GM12878 (cell line): ENCODE results near the gene GNAI2. TPM values are rescaled to one million over a fixed set of nuclear protein-coding genes. Genes with fewer than 3 reads are reported as not detected.

Experiments
- ATAC-seq: fragments of 200-7000 bp; cut with Tn5 transposase; 3 replicates; pipeline ENCODE4 v1.9.1; 2020; ENCODE audit warnings: mild to moderate bottlenecking, moderate library complexity
- BruUV-seq: library from RNA; stranded (reverse); fragments of 400-500 nt; replicated peaks from 2 replicates; lab custom pipeline; 2021; lab: Mats Ljungman, UMichigan
- CTCF ChIA-PET: fragments of 300-600 bp; sonication (Branson Sonifier 250); formaldehyde crosslinking; extraction: SDS; loops from one replicate; lab custom pipeline; 2021; ENCODE audit warnings: inconsistent platforms; lab: Yijun Ruan, JAX
- POLR2A ChIA-PET: fragments of 350-600 bp; formaldehyde crosslinking; extraction: SDS; loops from one replicate; lab custom pipeline; 2021; ENCODE audit warnings: inconsistent platforms; lab: Charles Lee
- RAD21 ChIA-PET: fragments of 300-600 bp; sonication (Branson Sonifier 250); formaldehyde crosslinking; loops from one replicate; lab custom pipeline; 2023; ENCODE audit warnings: antibody characterized with exemption; ENCODE audit not compliant: unreplicated experiment; lab: Charles Lee
- SMC1A ChIA-PET: fragments of 300-600 bp; sonication (Branson Sonifier 250); formaldehyde crosslinking; loops from one replicate; lab custom pipeline; 2023; ENCODE audit not compliant: unreplicated experiment, uncharacterized antibody; lab: Charles Lee
- DNase-seq: peaks from one replicate; pipeline ENCODE4 v3.0.0-alpha.2; 2011; ENCODE audit warnings: low read depth, low spot score
- FAIRE-seq: peaks from 3 replicates; lab custom pipeline; 2011; peaks lifted over from hg19 to GRCh38; lab: Jason Lieb, UNC
- H2AFZ ChIP-seq: 2 replicates; pipeline ENCODE4 v1.6.0; 2011; ENCODE audit warnings: low read depth, low read length, control low read depth; ENCODE audit not compliant: control insufficient read depth
- H3K27ac ChIP-seq: 2 replicates; pipeline ENCODE4 v1.5.1; 2011; ENCODE audit warnings: control low read depth; ENCODE audit not compliant: control insufficient read depth, insufficient read depth
- H3K27me3 ChIP-seq, 2 experiments: replicated peaks in 1 of 2; 2 replicates each; pipeline versions ENCODE4 v1.6.0 to v1.6.1; 2011; ENCODE audit warnings: low read length in 1 of 2; ENCODE audit not compliant: control insufficient read depth in 2 of 2, insufficient read depth in 2 of 2
- H3K36me3 ChIP-seq, 2 experiments: 2 replicates each; pipeline ENCODE4 v1.5.1; 2011; ENCODE audit warnings: low read length in 1 of 2; ENCODE audit not compliant: control insufficient read depth in 2 of 2, insufficient read depth in 2 of 2
- H3K4me1 ChIP-seq: 2 replicates; pipeline ENCODE4 v1.6.1; 2011; ENCODE audit warnings: mild to moderate bottlenecking, low read length, moderate library complexity, mixed read lengths; ENCODE audit not compliant: control insufficient read depth, insufficient read depth
- H3K4me2 ChIP-seq: 2 replicates; pipeline ENCODE4 v1.6.0; 2011; ENCODE audit warnings: control low read depth; ENCODE audit not compliant: control insufficient read depth, insufficient read depth
- H3K4me3 ChIP-seq: fragments of 200-600 bp; sonication (generic); 2 replicates; pipeline ENCODE4 v1.5.1; 2016
- H3K79me2 ChIP-seq: 2 replicates; pipeline ENCODE4 v1.6.0; 2011; ENCODE audit warnings: low read length; ENCODE audit not compliant: control insufficient read depth, insufficient read depth
- H3K9ac ChIP-seq: 2 replicates; pipeline ENCODE4 v1.8.0; 2011; ENCODE audit warnings: low read length, control low read depth, mixed read lengths; ENCODE audit not compliant: control insufficient read depth, insufficient read depth
- H3K9me3 ChIP-seq: replicated peaks from 3 replicates; pipeline ENCODE4 v1.5.1; 2011; ENCODE audit warnings: mild to moderate bottlenecking, low read length; ENCODE audit not compliant: control insufficient read depth, insufficient read depth
- H4K20me1 ChIP-seq: 2 replicates; pipeline ENCODE4 v1.6.0; 2011; ENCODE audit not compliant: control insufficient read depth, insufficient read depth
- ASH2L ChIP-seq: fragments of 300-600, 200-600 bp; sonication (generic); IDR thresholded peaks from 2 replicates; pipeline ENCODE4 v1.6.1; 2017; ENCODE audit warnings: low read depth, mild to moderate bottlenecking, borderline replicate concordance
- CHD1 ChIP-seq: IDR thresholded peaks from 2 replicates; pipeline ENCODE4 v1.6.1; 2012; ENCODE audit warnings: low read depth, low read length, improper control_type of control experiment
- IKZF1 ChIP-seq: fragments of 450-650 bp; conservative IDR thresholded peaks from 2 replicates; pipeline ENCODE4 v1.6.1; 2017; ENCODE audit warnings: antibody characterized with exemption, mild to moderate bottlenecking
- KDM1A ChIP-seq: fragments of 200-600 bp; sonication (generic); IDR thresholded peaks from 2 replicates; pipeline ENCODE4 v1.6.1; 2016; ENCODE audit warnings: borderline replicate concordance
- POLR2A ChIP-seq: IDR thresholded peaks from 2 replicates; pipeline ENCODE4 v1.6.1; 2011; ENCODE audit warnings: low read depth, mild to moderate bottlenecking, low read length
- RB1 ChIP-seq: fragments of 450-650 bp; formaldehyde crosslinking; IDR thresholded peaks from 2 replicates; pipeline ENCODE4 v1.6.1; 2017; ENCODE audit warnings: mild to moderate bottlenecking, borderline replicate concordance
- SIN3A ChIP-seq: IDR thresholded peaks from 2 replicates; pipeline ENCODE4 v1.6.1; 2012; ENCODE audit warnings: low read depth, low read length, improper control_type of control experiment
- SMAD5 ChIP-seq: IDR thresholded peaks from 2 replicates; pipeline ENCODE4 v1.6.1; 2016; ENCODE audit warnings: antibody characterized with exemption, low read depth
- SPI1 ChIP-seq: IDR thresholded peaks from 2 replicates; pipeline ENCODE4 v1.6.1; 2011; ENCODE audit warnings: low read depth, mild to moderate bottlenecking, low read length, moderate library complexity, borderline replicate concordance; ENCODE audit not compliant: insufficient read depth
- WGBS: methylation state at CpG from one replicate; pipeline ENCODE4 v1.1.6; 2016; ENCODE audit warnings: low lambda C conversion rate; ENCODE audit not compliant: insufficient replicate concordance, insufficient coverage; ENCODE audit errors: missing lambda C conversion rate; 5-methylcytosine and 5-hydroxymethylcytosine counted together
- in situ Hi-C: fragments of 300-500 bp; cut with MboI; formaldehyde crosslinking; loops from 9 replicates; pipeline ENCODE4 v1.14.3; 2018; ENCODE audit warnings: mixed read lengths
- intact Hi-C: fragments of 100-400 bp; cut with micrococcal nuclease; formaldehyde crosslinking; loops from one replicate; pipeline ENCODE4 v1.14.2; 2022; ENCODE audit not compliant: unreplicated experiment
- polyA plus RNA-seq, 11 experiments: library from polyadenylated mRNA; depleted of rRNA in 4 of 11; unstranded in 6 of 11; stranded (reverse) in 5 of 11; fragments of >200 nt; fragmentation: Nextera tagmentation in 4 of 11; fragmentation: Illumina TruSeq in 1 of 11; extraction: Ambion mirVana in 4 of 11; extraction: Trizol in 1 of 11; gene quantifications; 1 replicate in 1 of 11; 2 replicates in 10 of 11; pipeline versions ENCODE4 v1.2.1 to v1.2.3, GENCODE V29; 2011 to 2016; ENCODE audit warnings: inconsistent platforms in 2 of 11, missing spikeins in 2 of 11, low read depth in 1 of 11
- total RNA-seq, 4 experiments: library from RNA; depleted of rRNA in 3 of 4; stranded (reverse); fragments of >200 nt in 3 of 4; fragmentation: Illumina TruSeq in 1 of 4; extraction: Trizol in 1 of 4; gene quantifications; 2 replicates each; pipeline versions ENCODE4 v1.2.1 to v1.2.3, GENCODE V29; 2013 to 2021
- TF ChIP-seq, protein P1 (sequence below), 3 experiments: IDR thresholded peaks in 2 of 3; conservative IDR thresholded peaks in 1 of 3; 2 replicates each; pipeline ENCODE4 v1.5.1; 2011; ENCODE audit warnings: low read depth in 3 of 3, low read length in 3 of 3, mild to moderate bottlenecking in 3 of 3, control low read depth in 2 of 3, moderate library complexity in 2 of 3, inconsistent platforms in 1 of 3, mixed read lengths in 1 of 3; ENCODE audit not compliant: control insufficient read depth in 2 of 3, insufficient read depth in 1 of 3; ENCODE audit errors: extremely low read depth in 1 of 3
- TF ChIP-seq, protein P2 (sequence below): IDR thresholded peaks from 2 replicates; pipeline ENCODE4 v1.6.1; 2011; ENCODE audit warnings: low read depth, low read length, improper control_type of control experiment, borderline replicate concordance
- TF ChIP-seq, protein P3 (sequence below): IDR thresholded peaks from 2 replicates; pipeline ENCODE4 v1.6.1; 2011; ENCODE audit warnings: borderline replicate concordance, low read depth, mild to moderate bottlenecking, moderate library complexity, mixed read lengths, low read length; ENCODE audit not compliant: insufficient read depth; ENCODE audit errors: extremely low read length
- TF ChIP-seq, protein P4 (sequence below): fragments of 450-650 bp; IDR thresholded peaks from 2 replicates; pipeline ENCODE4 v1.6.1; 2018; ENCODE audit warnings: borderline replicate concordance, mild to moderate bottlenecking; ENCODE audit not compliant: partially characterized antibody

Gene GNAI2
- total and polyA plus RNA-seq, 10 of the 15 experiments (the other 5 are each of a cell fraction or from before 2014, with no cell fraction given), result 5.0 to 346 (median 237) TPM

DNA sequence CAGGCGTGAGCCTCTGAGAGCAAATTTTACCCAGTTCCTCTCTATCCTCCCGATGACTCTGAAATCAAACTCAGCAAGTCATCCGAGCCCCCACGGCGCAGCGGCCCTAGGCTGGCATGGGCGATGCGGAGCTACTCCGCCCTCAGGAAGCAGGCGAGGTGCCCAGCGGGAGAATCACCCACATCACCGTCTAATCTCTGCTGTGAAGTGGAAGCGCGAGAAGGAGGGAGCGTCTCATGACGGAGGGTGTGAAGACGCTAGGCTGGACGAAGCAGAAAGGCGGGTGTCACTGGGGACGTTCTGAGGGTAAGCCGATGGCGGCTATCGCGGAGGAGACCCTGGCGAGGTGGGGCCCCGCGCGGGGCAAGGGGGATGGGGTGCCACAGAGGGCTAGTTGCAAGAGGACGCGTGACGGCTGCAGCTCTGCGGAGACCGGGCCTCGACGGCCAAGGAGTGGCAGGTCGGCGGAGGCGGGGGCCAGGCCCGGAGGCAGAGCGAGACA lies 9.1 kb upstream of the GNAI2 start (continued):
- TF ChIP-seq, protein P1, sequence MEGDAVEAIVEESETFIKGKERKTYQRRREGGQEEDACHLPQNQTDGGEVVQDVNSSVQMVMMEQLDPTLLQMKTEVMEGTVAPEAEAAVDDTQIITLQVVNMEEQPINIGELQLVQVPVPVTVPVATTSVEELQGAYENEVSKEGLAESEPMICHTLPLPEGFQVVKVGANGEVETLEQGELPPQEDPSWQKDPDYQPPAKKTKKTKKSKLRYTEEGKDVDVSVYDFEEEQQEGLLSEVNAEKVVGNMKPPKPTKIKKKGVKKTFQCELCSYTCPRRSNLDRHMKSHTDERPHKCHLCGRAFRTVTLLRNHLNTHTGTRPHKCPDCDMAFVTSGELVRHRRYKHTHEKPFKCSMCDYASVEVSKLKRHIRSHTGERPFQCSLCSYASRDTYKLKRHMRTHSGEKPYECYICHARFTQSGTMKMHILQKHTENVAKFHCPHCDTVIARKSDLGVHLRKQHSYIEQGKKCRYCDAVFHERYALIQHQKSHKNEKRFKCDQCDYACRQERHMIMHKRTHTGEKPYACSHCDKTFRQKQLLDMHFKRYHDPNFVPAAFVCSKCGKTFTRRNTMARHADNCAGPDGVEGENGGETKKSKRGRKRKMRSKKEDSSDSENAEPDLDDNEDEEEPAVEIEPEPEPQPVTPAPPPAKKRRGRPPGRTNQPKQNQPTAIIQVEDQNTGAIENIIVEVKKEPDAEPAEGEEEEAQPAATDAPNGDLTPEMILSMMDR (IDR thresholded peaks at IDR 0.05 in 2 of 3, conservative IDR thresholded peaks at IDR 0.05 in 1 of 3; ENCODE audit: control insufficient read depth in 2 of 3, extremely low read depth in 1 of 3, insufficient read depth in 1 of 3, low read depth in 3 of 3, low read length in 3 of 3), result no peak

DNA sequence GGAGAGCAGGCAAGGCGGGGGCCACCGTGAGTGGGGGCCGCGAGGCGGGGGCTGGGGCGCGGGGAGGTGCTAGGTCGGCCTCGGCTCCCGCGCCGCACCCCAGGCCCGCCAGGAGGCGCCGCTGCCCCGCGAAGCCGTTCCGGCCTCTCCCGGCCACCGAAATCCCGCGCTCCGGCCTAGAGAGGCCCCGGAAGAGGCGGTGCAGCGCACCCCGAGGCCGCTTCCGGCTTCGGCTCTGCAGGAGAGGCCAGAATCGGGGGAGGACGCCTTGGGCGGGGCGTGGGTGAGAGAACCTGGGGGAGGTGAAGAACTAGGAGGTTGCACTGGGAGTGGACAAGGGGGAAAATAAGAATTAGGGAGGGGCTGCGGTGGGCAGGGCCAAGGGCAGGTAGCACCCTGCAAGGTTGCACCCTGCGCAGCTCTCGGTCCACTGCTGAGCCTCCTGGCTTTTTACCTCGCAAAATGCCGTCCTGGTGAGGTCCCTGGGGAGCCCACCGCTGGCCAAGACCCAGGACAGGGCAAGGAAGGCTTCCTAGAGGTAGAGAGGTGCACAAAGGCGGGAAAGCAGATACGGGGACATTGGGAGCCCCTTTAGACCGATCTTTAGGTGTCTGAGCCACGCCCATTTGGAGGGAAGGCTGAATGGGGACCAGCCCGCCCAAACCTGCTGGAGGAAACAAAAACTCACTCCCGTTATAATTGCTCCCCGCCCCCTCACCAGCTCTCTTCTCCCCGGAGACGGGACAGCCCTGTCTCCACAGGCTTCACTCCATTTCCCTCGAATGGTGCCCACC lies 8.4 kb upstream of the GNAI2 start:
- Histone ChIP-seq H3K4me3 (peak overlapping the region; percentile 85), H3K9me3 (no peaks in the 10 kb centered on the region), H3K9ac (peak overlapping the region; percentile 86), H3K79me2 (no peaks in the 10 kb centered on the region; the same call in 1 of the 2 replicates), H3K27me3 (no peaks in the 10 kb centered on the region), H3K4me2 (peak overlapping the region; percentile 100), H4K20me1 (no peaks in the 10 kb centered on the region), H3K27ac (peak overlapping the region; percentile 82), H3K4me1 (peaks cover 19% of the 10 kb centered on the region), H3K36me3 (no peaks in the 10 kb centered on the region; a peak in 1 of 4 replicates), H2AFZ (peak overlapping the region; percentile 95)
- CTCF ChIA-PET, result interaction anchor here (0.6 to 7.4 kb wide), 20 partner anchors 9 to 384 kb away, joined by 3 to 149 read pairs (median 6); partner anchors contain the start of genes CISH, GNAI2, GNAT1 and HYAL3
- in situ Hi-C loops, result loop anchor here (5.0 kb wide), 1 partner anchor 35 kb away; the partner anchor contains the start of gene GNAT1
- ATAC-seq (peak; percentile 91), FAIRE-seq (peak; percentile 66), DNase-seq (peak; percentile 61)
- BruUV-seq, result TSS peak; percentile 90
- RAD21 ChIA-PET, result interaction anchor here (0.5 to 6.8 kb wide), 13 partner anchors 8 to 1625 kb away, joined by 3 to 73 read pairs (median 6); partner anchors contain the start of genes GNAI2 and GNAT1
- SMC1A ChIA-PET, result interaction anchor here (0.8 to 5.1 kb wide), 9 partner anchors 12 to 72 kb away, joined by 3 to 51 read pairs (median 6); partner anchors contain the start of genes GNAT1, HYAL3 and NAA80
- WGBS, result under 1% methylated on average over 37 of the region's 51 CpGs
- POLR2A ChIA-PET, result interaction anchor here (0.7 to 3.7 kb wide), 10 partner anchors 10 to 1835 kb away, joined by 3 to 38 read pairs (median 5); partner anchors contain the start of gene GNAI2
- intact Hi-C loops, result loop anchor here (1.0 kb wide), 3 partner anchors 19 to 97 kb away; no protein-coding TSS in a partner anchor
- TF ChIP-seq SIN3A, result no peak
- TF ChIP-seq, protein P2, sequence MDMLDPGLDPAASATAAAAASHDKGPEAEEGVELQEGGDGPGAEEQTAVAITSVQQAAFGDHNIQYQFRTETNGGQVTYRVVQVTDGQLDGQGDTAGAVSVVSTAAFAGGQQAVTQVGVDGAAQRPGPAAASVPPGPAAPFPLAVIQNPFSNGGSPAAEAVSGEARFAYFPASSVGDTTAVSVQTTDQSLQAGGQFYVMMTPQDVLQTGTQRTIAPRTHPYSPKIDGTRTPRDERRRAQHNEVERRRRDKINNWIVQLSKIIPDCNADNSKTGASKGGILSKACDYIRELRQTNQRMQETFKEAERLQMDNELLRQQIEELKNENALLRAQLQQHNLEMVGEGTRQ, result no peak
- TF ChIP-seq RB1, result peak; percentile 96; the same call in 1 of the 2 replicates
- TF ChIP-seq POLR2A, result peak; percentile 75
- TF ChIP-seq, protein P3, sequence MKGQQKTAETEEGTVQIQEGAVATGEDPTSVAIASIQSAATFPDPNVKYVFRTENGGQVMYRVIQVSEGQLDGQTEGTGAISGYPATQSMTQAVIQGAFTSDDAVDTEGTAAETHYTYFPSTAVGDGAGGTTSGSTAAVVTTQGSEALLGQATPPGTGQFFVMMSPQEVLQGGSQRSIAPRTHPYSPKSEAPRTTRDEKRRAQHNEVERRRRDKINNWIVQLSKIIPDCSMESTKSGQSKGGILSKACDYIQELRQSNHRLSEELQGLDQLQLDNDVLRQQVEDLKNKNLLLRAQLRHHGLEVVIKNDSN, result no peak
- TF ChIP-seq CHD1, result no peak
- TF ChIP-seq ASH2L, result no peak
- peak; percentile 82 for TF ChIP-seq IKZF1
- TF ChIP-seq, protein P4, sequence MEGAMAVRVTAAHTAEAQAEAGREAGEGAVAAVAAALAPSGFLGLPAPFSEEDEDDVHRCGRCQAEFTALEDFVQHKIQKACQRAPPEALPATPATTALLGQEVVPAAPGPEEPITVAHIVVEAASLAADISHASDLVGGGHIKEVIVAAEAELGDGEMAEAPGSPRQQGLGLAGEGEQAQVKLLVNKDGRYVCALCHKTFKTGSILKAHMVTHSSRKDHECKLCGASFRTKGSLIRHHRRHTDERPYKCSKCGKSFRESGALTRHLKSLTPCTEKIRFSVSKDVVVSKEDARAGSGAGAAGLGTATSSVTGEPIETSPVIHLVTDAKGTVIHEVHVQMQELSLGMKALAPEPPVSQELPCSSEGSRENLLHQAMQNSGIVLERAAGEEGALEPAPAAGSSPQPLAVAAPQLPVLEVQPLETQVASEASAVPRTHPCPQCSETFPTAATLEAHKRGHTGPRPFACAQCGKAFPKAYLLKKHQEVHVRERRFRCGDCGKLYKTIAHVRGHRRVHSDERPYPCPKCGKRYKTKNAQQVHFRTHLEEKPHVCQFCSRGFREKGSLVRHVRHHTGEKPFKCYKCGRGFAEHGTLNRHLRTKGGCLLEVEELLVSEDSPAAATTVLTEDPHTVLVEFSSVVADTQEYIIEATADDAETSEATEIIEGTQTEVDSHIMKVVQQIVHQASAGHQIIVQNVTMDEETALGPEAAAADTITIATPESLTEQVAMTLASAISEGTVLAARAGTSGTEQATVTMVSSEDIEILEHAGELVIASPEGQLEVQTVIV, result peak; percentile 42
- TF ChIP-seq SPI1, result no peak
- no peak for TF ChIP-seq KDM1A
- TF ChIP-seq SMAD5, result no peak
